HUES64 (cell line): ENCODE measurements around the gene TLCD3B.
A peak's percentile ranks its signal among the peaks of the same experiment; 100 is the strongest.

Experiments
- H3K27ac ChIP-seq: 2 replicates; pipeline ENCODE4 v1.7.0; 2013; ENCODE audit warnings: low read depth, low read length, inconsistent platforms
- H3K27me3 ChIP-seq: 2 replicates; pipeline ENCODE4 v1.6.1; 2013; ENCODE audit warnings: mild to moderate bottlenecking, low read length; ENCODE audit not compliant: insufficient read depth
- H3K36me3 ChIP-seq: 2 replicates; pipeline ENCODE4 v1.6.1; 2013; ENCODE audit warnings: mild to moderate bottlenecking, low read length; ENCODE audit not compliant: insufficient read depth
- H3K4me1 ChIP-seq: 2 replicates; pipeline ENCODE4 v1.6.1; 2013; ENCODE audit warnings: mild to moderate bottlenecking, low read length, moderate library complexity; ENCODE audit not compliant: insufficient read depth
- H3K4me3 ChIP-seq: 2 replicates; pipeline ENCODE4 v1.5.1; 2013; ENCODE audit warnings: mild to moderate bottlenecking, low read length, moderate library complexity
- H3K9ac ChIP-seq: 2 replicates; pipeline ENCODE4 v1.6.1; 2013; ENCODE audit warnings: mild to moderate bottlenecking, low read depth, low read length
- H3K9me3 ChIP-seq: 2 replicates; pipeline ENCODE4 v1.6.1; 2013; ENCODE audit warnings: low read depth, low read length; ENCODE audit not compliant: insufficient read depth
- WGBS: fragments of 150-250, 120-280 bp; methylation state at CpG from one replicate; pipeline ENCODE4 v1.1.7; 2013; ENCODE audit warnings: missing lambda C conversion rate; 5-methylcytosine and 5-hydroxymethylcytosine counted together

The TLCD3B gene

GRCh38 chr16:29984764-29985147 lies 46.3 kb downstream of the TLCD3B start:
- Histone ChIP-seq H3K9ac (no peak overlapping the region), H3K4me1 (no peaks in the 10 kb centered on the region), H3K36me3 (peaks cover 98% of the 10 kb centered on the region), H3K4me3 (no peak overlapping the region), H3K27me3 (no peaks in the 10 kb centered on the region), H3K9me3 (no peaks in the 10 kb centered on the region), H3K27ac (no peak overlapping the region)
- 92% methylated on average over 4 of the region's 5 CpGs for WGBS

DNA sequence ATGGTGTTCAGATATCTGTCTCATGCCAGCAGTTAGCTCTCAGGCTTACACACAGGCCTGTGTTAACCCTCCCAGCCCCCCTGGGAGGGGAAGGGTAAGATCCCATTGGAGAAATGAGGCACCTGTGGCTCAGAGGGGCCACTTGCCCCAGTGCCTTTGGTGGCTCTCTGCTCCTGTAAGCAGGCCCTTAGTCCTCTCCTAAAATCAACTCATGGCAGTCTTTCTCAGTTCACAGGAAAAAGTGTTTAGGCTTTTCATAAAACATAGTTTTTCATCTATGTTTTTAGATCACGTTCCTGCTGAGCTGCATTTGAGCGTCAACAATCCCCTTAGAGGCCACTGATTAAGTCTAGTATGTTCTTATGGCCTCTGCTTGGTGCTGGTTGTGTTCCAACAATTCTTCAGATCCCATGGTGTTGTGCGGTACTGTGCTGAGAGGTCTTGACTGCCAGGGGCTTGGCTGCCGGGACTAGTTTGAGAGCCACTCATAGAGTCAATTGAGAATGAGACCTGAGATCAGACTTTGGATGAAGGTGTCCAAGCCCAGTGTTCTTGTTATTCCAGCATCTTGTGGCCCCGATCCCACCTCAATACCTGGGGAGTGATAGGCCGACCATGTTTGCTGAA lies 46.8 kb downstream of the TLCD3B start:
- WGBS, result 98% methylated on average over 6 of the region's 6 CpGs
- H3K4me1 ChIP-seq, result no peaks in the 10 kb centered on the region

DNA sequence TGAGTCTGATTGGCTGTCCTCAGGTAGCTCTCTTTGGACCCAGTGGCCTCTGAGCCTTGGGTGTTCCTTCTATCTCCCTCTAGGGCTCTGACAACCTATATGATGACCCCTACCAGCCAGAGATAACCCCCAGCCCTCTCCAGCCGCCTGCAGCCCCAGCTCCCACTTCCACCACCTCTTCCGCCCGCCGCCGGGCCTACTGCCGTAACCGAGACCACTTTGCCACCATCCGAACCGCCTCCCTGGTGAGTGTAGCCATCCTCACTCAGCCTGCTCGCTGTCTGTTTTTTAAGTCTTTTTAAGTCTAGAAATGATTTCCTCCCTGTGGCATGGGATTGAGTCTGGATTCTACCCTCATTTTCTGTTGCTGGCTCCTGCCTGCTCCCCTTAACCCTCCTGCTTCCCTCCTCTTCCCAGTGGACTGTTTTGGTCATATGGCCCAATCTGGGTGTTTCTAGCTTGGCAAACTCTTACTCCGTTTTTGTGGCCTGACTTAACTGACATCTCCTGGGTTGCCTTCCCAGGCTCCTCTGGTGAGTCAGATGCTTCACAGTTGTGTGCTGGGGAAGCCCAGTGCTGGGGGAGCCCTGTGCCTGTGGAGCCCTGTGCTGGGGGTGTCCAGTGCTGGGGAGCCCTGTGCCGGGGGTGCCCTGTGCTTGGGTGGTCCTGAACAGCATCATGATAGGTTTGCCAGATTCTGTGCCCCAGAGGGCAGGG lies 47.5 kb downstream of the TLCD3B start:
- Histone ChIP-seq H3K9ac (no peak overlapping the region), H3K9me3 (no peaks in the 10 kb centered on the region), H3K4me1 (no peaks in the 10 kb centered on the region), H3K4me3 (no peak overlapping the region), H3K27ac (no peak overlapping the region), H3K36me3 (peaks cover 99% of the 10 kb centered on the region), H3K27me3 (no peaks in the 10 kb centered on the region)
- 95% methylated on average over 12 of the region's 12 CpGs for WGBS

More for the DNA sequence above, 46.8 kb downstream of the TLCD3B start:
- Histone ChIP-seq H3K9me3 (no peaks in the 10 kb centered on the region), H3K4me3 (no peak overlapping the region), H3K27ac (no peak overlapping the region), H3K27me3 (no peaks in the 10 kb centered on the region), H3K9ac (no peak overlapping the region), H3K36me3 (peaks cover 98% of the 10 kb centered on the region)

DNA sequence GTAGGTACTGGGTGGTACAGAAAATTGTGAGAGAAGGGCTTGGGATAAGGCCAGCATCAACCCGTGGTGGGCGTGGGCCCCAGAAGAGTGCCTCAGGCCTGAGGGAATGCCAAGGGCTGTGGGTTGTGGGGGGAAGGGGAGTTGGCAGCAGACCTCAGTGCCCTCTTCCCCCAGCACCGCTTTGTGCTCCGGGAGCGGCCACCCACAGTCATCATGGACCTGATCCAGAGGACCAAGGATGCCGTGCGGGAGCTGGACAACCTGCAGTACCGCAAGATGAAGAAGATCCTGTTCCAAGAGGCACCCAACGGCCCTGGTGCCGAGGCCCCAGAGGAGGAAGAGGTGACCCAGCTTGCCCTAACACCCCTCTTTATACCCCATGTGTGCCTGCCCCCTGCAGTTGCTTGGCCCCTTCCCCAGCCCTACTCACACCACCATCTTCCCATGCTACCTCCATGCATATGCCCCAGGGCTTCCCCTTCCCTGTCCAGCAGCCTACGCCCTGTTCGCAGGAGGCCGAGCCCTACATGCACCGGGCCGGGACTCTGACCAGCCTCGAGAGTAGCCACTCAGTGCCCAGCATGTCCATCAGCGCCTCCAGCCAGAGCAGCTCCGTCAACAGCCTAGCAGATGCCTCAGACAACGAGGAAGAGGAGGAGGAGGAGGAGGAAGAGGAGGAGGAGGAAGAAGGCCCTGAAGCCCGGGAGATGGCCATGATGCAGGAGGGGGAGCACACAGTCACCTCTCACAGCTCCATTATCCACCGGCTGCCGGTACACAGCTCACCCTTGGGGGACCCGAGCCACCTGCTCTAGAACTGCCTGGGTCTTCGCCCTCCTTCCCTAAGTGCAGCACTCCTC lies 48.3 kb downstream of the TLCD3B start:
- H3K9me3 ChIP-seq, result no peaks in the 10 kb centered on the region
- 92% methylated on average over 24 of the region's 24 CpGs for WGBS
- H3K27ac ChIP-seq, result no peak overlapping the region
- no peaks in the 10 kb centered on the region for H3K27me3 ChIP-seq
- no peak overlapping the region for H3K4me3 ChIP-seq
- no peak overlapping the region for H3K9ac ChIP-seq
- H3K36me3 ChIP-seq, result peaks cover 99% of the 10 kb centered on the region
- H3K4me1 ChIP-seq, result no peaks in the 10 kb centered on the region

DNA sequence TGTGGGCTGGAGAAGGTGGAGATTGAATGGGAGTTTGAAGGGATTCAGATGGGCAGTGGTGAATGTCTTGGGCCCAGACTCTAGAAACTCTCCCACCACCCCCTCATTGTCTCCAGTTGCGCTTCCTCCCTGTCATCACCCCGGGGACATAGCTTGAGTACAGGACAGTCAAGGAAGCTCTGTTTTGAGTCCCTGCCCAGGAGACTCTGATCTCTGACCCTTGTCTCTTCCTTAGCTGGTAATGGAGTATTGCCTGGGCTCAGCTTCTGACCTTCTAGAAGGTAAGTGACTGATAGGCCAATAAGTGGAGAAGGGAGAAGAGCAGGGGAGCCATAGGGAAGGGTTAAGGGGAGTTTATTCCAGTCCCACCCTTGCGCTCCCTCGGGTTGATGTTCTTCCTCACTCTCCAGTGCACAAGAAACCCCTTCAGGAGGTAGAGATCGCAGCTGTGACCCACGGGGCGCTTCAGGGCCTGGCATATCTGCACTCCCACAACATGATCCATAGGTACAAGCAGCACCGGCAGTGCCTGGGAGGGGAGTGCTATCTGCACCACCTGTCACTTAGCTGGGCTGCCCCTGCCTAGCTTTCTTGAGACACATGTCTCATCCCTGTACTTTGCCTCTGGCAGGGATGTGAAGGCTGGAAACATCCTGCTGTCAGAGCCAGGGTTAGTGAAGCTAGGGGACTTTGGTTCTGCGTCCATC lies 52.4 kb downstream of the TLCD3B start:
- Histone ChIP-seq H3K9ac (no peak overlapping the region), H3K4me3 (no peak overlapping the region), H3K27ac (no peak overlapping the region), H3K36me3 (peaks cover 63% of the 10 kb centered on the region), H3K27me3 (no peaks in the 10 kb centered on the region), H3K4me1 (peaks cover 26% of the 10 kb centered on the region), H3K9me3 (no peaks in the 10 kb centered on the region)
- 95% methylated on average over 9 of the region's 9 CpGs for WGBS

GRCh38 chr16:29978081-29978480 lies 53.0 kb downstream of the TLCD3B start:
- Histone ChIP-seq H3K9me3 (peaks cover 1% of the 10 kb centered on the region; the same call in 1 of the 2 replicates), H3K27ac (no peak overlapping the region), H3K4me1 (peaks cover 26% of the 10 kb centered on the region), H3K36me3 (peaks cover 56% of the 10 kb centered on the region), H3K9ac (no peak overlapping the region), H3K4me3 (no peak overlapping the region), H3K27me3 (no peaks in the 10 kb centered on the region)
- 94% methylated on average over 9 of the region's 9 CpGs for WGBS

DNA sequence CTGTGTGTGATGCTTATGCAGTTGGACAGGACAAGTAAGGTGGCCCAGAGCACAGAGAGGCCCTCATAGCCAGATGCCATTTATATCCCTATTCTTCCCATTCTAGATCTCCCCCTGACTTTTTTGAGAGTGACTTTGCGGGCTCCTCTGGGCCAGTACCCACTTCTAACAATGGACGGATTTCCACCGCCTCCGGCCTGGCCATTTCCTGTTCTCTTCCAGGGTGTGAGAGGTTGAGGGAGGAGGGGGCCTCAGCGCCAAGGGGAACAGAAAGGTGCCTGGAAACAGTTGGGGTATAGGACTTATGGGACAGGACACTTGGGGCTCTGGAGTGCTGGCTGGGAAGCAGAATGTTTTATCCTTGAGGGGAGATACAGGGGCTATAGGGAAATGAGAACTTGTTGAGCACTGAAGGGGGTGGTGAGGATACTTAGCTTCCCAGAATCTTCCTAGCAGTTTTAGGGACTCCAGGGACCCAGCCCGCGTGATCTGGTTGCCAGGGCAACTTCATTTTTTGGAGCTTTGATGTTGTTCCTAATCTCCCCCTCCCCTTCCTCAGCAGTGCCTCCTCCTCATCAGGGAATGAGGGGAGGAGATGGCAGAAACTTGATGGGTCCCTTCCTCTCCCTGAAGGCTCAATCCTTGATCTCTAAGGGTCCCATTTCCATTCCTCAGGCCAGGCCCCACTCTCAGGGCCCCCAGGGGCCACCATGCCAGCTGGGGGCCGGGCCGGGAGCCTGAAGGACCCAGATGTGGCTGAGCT lies 53.8 kb downstream of the TLCD3B start:
- peak overlapping the region; percentile 78; the same call in 1 of the 2 replicates for H3K4me3 ChIP-seq
- no peak overlapping the region for H3K27ac ChIP-seq

DNA sequence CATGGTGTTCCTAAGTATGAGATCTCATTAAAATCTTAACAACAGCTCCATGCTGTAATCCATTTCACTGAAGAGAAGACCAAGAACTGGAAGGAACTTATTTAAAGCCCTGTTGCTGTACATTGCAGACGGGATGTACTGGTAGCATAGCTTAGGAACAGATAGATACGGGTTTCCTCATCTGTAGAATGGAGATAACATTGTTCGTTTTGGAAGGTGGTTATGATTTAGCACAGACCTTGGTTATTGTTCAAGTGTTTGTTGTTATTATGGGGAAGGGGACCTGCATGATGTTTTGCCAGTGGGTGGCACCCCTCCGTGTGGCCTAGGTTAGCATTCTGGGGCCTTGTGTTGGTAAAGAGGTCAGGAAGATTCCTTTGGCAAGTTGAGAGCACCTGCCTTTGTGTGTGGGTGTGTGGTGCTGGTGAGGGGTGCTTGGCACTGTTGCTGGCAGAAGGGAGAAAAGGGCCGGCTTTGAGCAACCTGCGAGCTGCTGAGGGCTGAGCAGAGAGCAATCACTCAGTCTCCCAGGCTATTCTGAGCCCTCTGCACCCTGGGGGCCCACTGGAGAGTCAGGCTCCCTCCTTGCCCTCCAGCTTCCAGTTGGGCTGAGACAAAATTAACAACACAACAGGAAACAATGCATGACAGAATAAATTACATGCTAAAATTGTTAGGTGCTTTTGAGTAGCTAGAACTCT lies 55.1 kb downstream of the TLCD3B start:
- Histone ChIP-seq H3K9me3 (peaks cover 9% of the 10 kb centered on the region), H3K9ac (0 out of 2 replicates have a peak overlapping the region, but pooled peaks have one; percentile 24), H3K4me1 (peaks cover 26% of the 10 kb centered on the region), H3K27me3 (peaks cover 11% of the 10 kb centered on the region), H3K4me3 (peak overlapping the region; percentile 78), H3K36me3 (peaks cover 54% of the 10 kb centered on the region), H3K27ac (no peak overlapping the region; the same call in 1 of the 2 replicates)
- WGBS, result 51% methylated on average over 6 of the region's 6 CpGs

More for the DNA sequence above, 53.8 kb downstream of the TLCD3B start:
- Histone ChIP-seq H3K4me1 (peaks cover 26% of the 10 kb centered on the region), H3K9me3 (peaks cover 9% of the 10 kb centered on the region), H3K27me3 (peaks cover 8% of the 10 kb centered on the region), H3K9ac (no peak overlapping the region), H3K36me3 (peaks cover 55% of the 10 kb centered on the region)
- WGBS, result 91% methylated on average over 9 of the region's 9 CpGs

- no peak overlapping the region for H3K27ac ChIP-seq
- WGBS, result 83% methylated on average over 5 of the region's 5 CpGs
- H3K9me3 ChIP-seq, result peaks cover 9% of the 10 kb centered on the region
- H3K4me3 ChIP-seq, result peak overlapping the region; percentile 78
- H3K27me3 ChIP-seq, result peaks cover 11% of the 10 kb centered on the region
- H3K36me3 ChIP-seq, result peaks cover 45% of the 10 kb centered on the region
- H3K4me1 ChIP-seq, result peaks cover 26% of the 10 kb centered on the region
- no peak overlapping the region for H3K9ac ChIP-seq
These were observed 55.9 kb downstream of the TLCD3B start for GRCh38 chr16:29975134-29975538.
